VCaP (cell line): ENCODE measurements around the gene RMDN3.
A peak's percentile ranks its signal among the peaks of the same experiment; 100 is the strongest.

Experiments
- H3K27ac ChIP-seq: fragments of 450-650 bp; 2 replicates; pipeline ENCODE4 v1.5.1; 2017
- TF ChIP-seq, protein P1 (sequence below): fragments of 450-650 bp; conservative IDR thresholded peaks from 2 replicates; pipeline ENCODE4 v1.5.1; 2017; ENCODE audit warnings: mild to moderate bottlenecking, moderate library complexity

Gene RMDN3

DNA sequence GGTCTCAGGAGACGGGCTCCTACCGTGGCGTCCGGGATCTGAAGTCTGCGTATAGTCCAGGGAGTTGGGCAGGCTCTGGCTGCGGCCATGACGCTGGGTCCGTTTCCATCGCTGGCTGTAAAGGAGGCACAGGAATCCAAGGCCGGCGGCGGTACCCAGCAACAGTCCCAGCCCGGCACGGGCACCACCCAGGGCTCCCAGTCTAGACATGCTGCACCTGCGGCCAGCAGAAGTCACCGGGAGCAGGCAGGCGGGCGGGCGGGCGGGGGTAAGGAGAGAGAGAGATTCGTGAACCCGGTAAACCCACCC lies 526 bp downstream of the RMDN3 start:
- peak overlapping the region; percentile 90 for H3K27ac ChIP-seq
- TF ChIP-seq, protein P1, sequence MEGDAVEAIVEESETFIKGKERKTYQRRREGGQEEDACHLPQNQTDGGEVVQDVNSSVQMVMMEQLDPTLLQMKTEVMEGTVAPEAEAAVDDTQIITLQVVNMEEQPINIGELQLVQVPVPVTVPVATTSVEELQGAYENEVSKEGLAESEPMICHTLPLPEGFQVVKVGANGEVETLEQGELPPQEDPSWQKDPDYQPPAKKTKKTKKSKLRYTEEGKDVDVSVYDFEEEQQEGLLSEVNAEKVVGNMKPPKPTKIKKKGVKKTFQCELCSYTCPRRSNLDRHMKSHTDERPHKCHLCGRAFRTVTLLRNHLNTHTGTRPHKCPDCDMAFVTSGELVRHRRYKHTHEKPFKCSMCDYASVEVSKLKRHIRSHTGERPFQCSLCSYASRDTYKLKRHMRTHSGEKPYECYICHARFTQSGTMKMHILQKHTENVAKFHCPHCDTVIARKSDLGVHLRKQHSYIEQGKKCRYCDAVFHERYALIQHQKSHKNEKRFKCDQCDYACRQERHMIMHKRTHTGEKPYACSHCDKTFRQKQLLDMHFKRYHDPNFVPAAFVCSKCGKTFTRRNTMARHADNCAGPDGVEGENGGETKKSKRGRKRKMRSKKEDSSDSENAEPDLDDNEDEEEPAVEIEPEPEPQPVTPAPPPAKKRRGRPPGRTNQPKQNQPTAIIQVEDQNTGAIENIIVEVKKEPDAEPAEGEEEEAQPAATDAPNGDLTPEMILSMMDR = no peak

DNA sequence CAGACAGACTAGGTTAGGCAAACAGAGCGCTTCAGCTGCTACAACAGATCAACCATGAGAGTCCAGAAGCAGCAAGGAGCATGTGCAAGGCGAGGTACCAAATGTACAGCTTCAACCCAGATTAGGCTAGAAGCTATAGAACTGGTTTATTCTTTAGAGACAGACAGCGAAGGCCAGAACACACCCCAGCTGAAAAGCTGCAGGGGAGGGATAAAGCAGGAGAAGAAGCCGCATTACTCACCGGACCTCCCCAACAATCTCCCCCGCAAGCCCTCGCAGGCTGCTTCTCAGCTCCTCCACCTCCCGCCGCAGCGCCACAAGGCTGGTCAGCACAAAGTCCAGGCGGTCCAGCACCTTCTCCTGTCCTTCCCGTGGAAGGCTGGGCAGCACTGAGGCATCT lies 3.3 kb downstream of the RMDN3 start:
- TF ChIP-seq, protein P1 = no peak

DNA sequence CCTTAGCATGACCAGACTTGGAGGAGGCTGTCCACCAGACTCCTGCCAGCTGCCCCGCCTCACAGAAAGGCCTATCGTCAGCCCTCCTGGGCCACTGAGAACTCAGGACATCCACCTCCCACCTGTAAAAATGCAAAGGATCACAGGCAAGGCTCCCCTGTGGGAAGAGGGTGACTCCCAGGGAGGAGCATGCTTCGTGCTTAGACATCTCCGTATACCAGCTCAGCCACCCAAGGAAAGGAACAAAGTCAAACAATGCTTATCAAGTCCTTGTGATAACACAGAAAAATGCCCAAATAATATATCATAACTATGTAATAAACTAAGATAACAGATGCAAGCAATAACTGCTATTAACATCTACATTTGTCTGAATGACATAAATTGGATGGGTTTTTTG lies 4.2 kb downstream of the RMDN3 start:
- TF ChIP-seq, protein P1 = no peak
- no peak overlapping the region for H3K27ac ChIP-seq

More for the DNA sequence above, 3.3 kb downstream of the RMDN3 start:
- no peak overlapping the region for H3K27ac ChIP-seq

DNA sequence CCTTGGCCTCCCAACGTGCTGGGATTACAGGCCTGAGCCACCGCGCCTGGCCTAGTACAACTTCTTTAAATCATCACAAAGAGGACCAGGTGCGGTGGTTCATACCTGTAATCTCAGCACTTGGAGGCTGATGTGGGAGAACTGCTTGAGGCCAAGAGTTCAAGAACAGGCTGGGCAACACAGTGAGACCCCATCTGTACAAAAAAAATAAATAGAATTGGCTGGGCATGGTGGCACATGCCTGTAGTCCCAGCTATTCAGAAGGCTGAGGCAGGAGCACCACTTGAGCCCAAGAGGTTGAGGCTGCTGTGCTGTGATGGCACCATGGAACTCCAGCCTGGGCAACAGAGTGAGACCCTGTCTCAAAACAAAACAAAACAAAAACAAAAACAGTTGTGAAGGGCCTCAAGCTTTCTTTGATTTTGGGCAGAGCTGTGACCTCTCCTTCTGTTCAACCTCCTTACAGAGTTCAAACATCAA lies 5.9 kb downstream of the RMDN3 start:
- TF ChIP-seq, protein P1 = no peak

DNA sequence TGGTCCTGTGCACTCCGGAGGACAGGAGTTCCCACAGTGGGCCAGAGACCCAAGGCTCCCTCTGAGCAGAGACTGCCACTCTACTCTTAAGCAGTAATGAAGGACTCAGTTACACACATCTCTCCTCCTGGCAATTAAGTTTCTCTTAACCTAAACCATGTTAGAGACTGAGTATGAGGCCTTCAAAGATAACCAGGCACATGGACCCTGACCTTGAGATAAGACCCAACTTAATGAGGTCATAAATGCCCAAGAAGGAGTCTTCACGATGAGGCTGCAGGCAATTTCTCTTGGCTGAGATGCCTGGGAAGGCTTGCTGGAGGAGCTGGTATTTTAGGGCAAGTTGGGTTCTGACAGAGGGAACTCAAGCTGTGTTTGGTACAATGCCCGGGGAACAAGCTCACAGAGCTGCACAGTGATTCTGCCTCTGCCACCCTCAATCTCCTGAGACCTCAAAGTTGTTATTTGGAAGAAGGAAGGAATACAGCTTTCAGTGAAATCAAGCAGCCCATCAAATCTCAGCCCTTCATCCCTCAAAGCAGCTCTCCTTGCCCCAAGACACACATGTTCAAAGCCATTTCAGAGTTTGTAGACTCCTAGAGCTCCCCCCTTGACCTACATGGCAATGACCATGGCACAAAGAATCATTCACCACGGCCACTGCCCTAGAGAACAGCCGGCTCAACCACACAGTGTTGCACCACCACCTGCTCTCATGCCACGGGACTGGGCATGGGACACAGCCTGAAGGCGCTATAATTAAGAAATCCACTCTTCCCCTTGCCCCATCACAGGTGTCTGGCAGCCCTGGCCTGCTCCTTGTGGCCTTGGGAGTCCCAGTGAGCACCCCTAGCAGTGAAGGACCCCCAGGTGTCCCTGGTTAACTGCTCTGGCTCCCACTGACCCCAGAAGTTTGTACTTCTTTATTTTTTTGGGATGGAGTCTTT lies 7.1 kb downstream of the RMDN3 start:
- no peak overlapping the region for H3K27ac ChIP-seq
- TF ChIP-seq, protein P1 = no peak

More for the DNA sequence above, 5.9 kb downstream of the RMDN3 start:
- no peak overlapping the region for H3K27ac ChIP-seq

DNA sequence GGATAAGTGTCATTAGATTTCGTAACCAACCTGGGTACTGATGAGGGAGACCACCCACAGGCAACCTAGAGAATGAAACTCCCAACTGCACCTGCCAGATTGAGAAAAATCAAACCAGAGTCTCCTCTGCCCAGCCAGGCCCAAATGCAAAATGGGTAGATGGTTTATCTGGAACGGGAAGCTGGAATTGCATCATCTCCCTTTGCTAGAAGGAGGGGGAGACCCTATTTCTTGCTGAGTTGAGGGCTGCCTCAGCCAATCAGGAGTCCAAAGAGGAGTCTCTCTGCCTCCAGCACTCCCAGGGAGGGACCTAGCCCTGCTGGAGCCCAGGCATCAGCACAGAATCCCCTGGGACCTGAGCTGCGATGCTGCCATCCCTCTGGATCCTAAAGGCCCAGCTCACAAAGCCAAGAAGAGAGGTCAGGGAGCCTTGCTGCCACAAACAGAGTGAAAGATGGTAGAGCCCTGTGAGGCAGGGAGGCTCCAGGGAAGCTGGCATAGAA lies 8.1 kb downstream of the RMDN3 start:
- TF ChIP-seq, protein P1 = no peak
- no peak overlapping the region for H3K27ac ChIP-seq

GRCh38 chr15:40744815-40745152 lies 10.3 kb downstream of the RMDN3 start:
- H3K27ac ChIP-seq = no peak overlapping the region
- TF ChIP-seq, protein P1 = no peak
